ENCODE data around the gene SLC44A3. TPM values are rescaled to one million over a fixed set of nuclear protein-coding genes. Genes with fewer than 3 reads are reported as not detected.
A peak's percentile ranks its signal among the peaks of the same experiment; 100 is the strongest.

Gene SLC44A3
- total and polyA plus RNA-seq, 2 donors (not counting 1 experiment from before 2014, with no cell fraction given), result 3.9 to 9.7 TPM

GRCh38 chr1:94793296-94793656 is 26.9 kb upstream of the SLC44A3 start:
- no peaks in the 10 kb centered on the region for H3K27me3 ChIP-seq (ENCODE audit: control insufficient read depth, insufficient read depth, low read length)
- peak overlapping the region in 2 of 4 experiments; percentile 6 to 11 for H3K4me3 ChIP-seq (replicated peaks in 1 of 4; ENCODE audit: control extremely low read depth in 1 of 4, insufficient read depth in 1 of 4, low read depth in 3 of 4, low read length in 4 of 4)
- H3K9me3 ChIP-seq (ENCODE audit: control insufficient read depth, insufficient read depth, low read depth, low read length), result no peaks in the 10 kb centered on the region
- H3K9ac ChIP-seq (ENCODE audit: insufficient read depth, low read length), result peak overlapping the region; percentile 18
- no peak overlapping the region for H2AFZ ChIP-seq (ENCODE audit: low read length)
- no peaks in the 10 kb centered on the region for H3K79me2 ChIP-seq (ENCODE audit: control insufficient read depth, insufficient read depth, low read length)
- H3K4me2 ChIP-seq (ENCODE audit: extremely low read depth, insufficient read depth, low read length), result peak overlapping the region; percentile 65
- DNase-seq (ENCODE audit: low read depth in 2 of 2), result peak; percentile 44 to 64
- H3K36me3 ChIP-seq (ENCODE audit: control insufficient read depth, insufficient read depth, low read length), result no peaks in the 10 kb centered on the region
- H3K4me1 ChIP-seq (ENCODE audit: control insufficient read depth, extremely low read depth, insufficient read depth, low read length), result peaks cover 13% of the 10 kb centered on the region
- H4K20me1 ChIP-seq (ENCODE audit: control insufficient read depth, extremely low read depth, insufficient read depth, low read length), result no peaks in the 10 kb centered on the region
- TF ChIP-seq CTCF (conservative IDR thresholded peaks at IDR 0.05 in 1 of 2, IDR thresholded peaks at IDR 0.05 in 1 of 2; ENCODE audit: low read depth in 1 of 2, low read length in 2 of 2), result no peak
- TF ChIP-seq EZH2 (IDR thresholded peaks at IDR 0.05; ENCODE audit: low read length, missing control alignments), result no peak
- H3K27ac ChIP-seq (ENCODE audit: insufficient read depth, low read length), result peak overlapping the region; percentile 74

- Histone ChIP-seq H3K79me2 (ENCODE audit: control insufficient read depth, insufficient read depth, low read length) (no peaks in the 10 kb centered on the region), H2AFZ (ENCODE audit: low read length) (no peak overlapping the region), H3K36me3 (ENCODE audit: control insufficient read depth, insufficient read depth, low read length) (no peaks in the 10 kb centered on the region), H3K4me1 (ENCODE audit: control insufficient read depth, extremely low read depth, insufficient read depth, low read length) (peaks cover 14% of the 10 kb centered on the region), H3K9me3 (ENCODE audit: control insufficient read depth, insufficient read depth, low read depth, low read length) (no peaks in the 10 kb centered on the region), H3K27ac (ENCODE audit: insufficient read depth, low read length) (peak overlapping the region; percentile 11), H4K20me1 (ENCODE audit: control insufficient read depth, extremely low read depth, insufficient read depth, low read length) (no peaks in the 10 kb centered on the region), H3K4me2 (ENCODE audit: extremely low read depth, insufficient read depth, low read length) (no peak overlapping the region), H3K4me3 (replicated peaks in 1 of 4; ENCODE audit: control extremely low read depth in 1 of 4, insufficient read depth in 1 of 4, low read depth in 3 of 4, low read length in 4 of 4) (no peak overlapping the region), H3K27me3 (ENCODE audit: control insufficient read depth, insufficient read depth, low read length) (no peaks in the 10 kb centered on the region), H3K9ac (ENCODE audit: insufficient read depth, low read length) (no peak overlapping the region)
- no peak for DNase-seq (ENCODE audit: low read depth in 2 of 2)
- no peak for TF ChIP-seq EZH2 (IDR thresholded peaks at IDR 0.05; ENCODE audit: low read length, missing control alignments)
- no peak for TF ChIP-seq CTCF (conservative IDR thresholded peaks at IDR 0.05 in 1 of 2, IDR thresholded peaks at IDR 0.05 in 1 of 2; ENCODE audit: low read depth in 1 of 2, low read length in 2 of 2)
Measured at GRCh38 chr1:94795434-94795833, 24.7 kb upstream of the SLC44A3 start.

- Histone ChIP-seq H3K4me1 (ENCODE audit: control insufficient read depth, extremely low read depth, insufficient read depth, low read length) (peaks cover 15% of the 10 kb centered on the region), H3K9me3 (ENCODE audit: control insufficient read depth, insufficient read depth, low read depth, low read length) (no peaks in the 10 kb centered on the region), H3K27ac (ENCODE audit: insufficient read depth, low read length) (no peak overlapping the region), H3K79me2 (ENCODE audit: control insufficient read depth, insufficient read depth, low read length) (no peaks in the 10 kb centered on the region), H3K27me3 (ENCODE audit: control insufficient read depth, insufficient read depth, low read length) (no peaks in the 10 kb centered on the region), H4K20me1 (ENCODE audit: control insufficient read depth, extremely low read depth, insufficient read depth, low read length) (no peaks in the 10 kb centered on the region), H3K4me3 (replicated peaks in 1 of 4; ENCODE audit: control extremely low read depth in 1 of 4, insufficient read depth in 1 of 4, low read depth in 3 of 4, low read length in 4 of 4) (no peak overlapping the region), H3K36me3 (ENCODE audit: control insufficient read depth, insufficient read depth, low read length) (no peaks in the 10 kb centered on the region), H2AFZ (ENCODE audit: low read length) (no peak overlapping the region), H3K4me2 (ENCODE audit: extremely low read depth, insufficient read depth, low read length) (no peak overlapping the region), H3K9ac (ENCODE audit: insufficient read depth, low read length) (no peak overlapping the region)
- DNase-seq (ENCODE audit: low read depth in 2 of 2), result no peak
- TF ChIP-seq CTCF (conservative IDR thresholded peaks at IDR 0.05 in 1 of 2, IDR thresholded peaks at IDR 0.05 in 1 of 2; ENCODE audit: low read depth in 1 of 2, low read length in 2 of 2), result no peak
- TF ChIP-seq EZH2 (IDR thresholded peaks at IDR 0.05; ENCODE audit: low read length, missing control alignments), result no peak
Measured at GRCh38 chr1:94796266-94796665, 23.9 kb upstream of the SLC44A3 start.
